Activated CD8-positive, alpha-beta memory T cell treated with anti-CD3 and anti-CD28 coated beads for 24 hours (primary cell): Measurements from ENCODE around the gene FBXO21.
"Not testable (repeated sequence)": the region's sequence is repeated elsewhere in the genome, so short reads cannot be mapped to it uniquely, and the experiment has no call there.

ENCODE experiments used
- DNase-seq: peaks from one replicate; pipeline ENCODE4 v3.0.0-alpha.2; 2020

Gene FBXO21, protein sequence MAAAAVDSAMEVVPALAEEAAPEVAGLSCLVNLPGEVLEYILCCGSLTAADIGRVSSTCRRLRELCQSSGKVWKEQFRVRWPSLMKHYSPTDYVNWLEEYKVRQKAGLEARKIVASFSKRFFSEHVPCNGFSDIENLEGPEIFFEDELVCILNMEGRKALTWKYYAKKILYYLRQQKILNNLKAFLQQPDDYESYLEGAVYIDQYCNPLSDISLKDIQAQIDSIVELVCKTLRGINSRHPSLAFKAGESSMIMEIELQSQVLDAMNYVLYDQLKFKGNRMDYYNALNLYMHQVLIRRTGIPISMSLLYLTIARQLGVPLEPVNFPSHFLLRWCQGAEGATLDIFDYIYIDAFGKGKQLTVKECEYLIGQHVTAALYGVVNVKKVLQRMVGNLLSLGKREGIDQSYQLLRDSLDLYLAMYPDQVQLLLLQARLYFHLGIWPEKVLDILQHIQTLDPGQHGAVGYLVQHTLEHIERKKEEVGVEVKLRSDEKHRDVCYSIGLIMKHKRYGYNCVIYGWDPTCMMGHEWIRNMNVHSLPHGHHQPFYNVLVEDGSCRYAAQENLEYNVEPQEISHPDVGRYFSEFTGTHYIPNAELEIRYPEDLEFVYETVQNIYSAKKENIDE

DNA sequence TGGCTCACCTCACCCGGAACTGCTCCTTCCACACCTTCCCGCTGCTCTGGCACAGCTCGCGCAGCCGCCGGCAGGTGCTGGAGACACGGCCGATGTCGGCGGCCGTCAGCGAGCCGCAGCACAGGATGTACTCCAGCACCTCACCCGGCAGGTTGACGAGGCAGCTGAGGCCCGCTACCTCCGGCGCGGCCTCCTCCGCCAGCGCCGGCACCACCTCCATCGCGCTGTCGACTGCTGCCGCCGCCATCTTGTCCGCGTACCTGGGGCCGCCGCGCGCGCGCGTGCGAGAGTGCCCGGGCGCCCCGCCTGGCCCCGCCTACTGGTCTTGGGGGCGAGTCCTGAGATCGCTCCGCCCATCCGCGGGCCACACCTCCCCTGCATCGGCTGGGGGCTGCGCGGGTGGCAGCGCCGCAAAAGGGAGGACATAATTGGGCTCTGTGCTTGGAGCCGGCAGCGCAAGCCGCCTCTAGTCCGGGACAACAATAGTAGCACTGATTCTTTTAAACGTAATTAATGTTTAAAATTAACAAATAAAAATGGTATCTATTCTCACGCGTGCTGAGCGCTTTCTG is at the start of gene FBXO21:
TSS of gene FBXO21 (minus strand) at position 261 of the 572 bp plus-strand sequence. CDS start at position 247, 14 bp downstream.
- DNase-seq, result peak; percentile 98

DNA sequence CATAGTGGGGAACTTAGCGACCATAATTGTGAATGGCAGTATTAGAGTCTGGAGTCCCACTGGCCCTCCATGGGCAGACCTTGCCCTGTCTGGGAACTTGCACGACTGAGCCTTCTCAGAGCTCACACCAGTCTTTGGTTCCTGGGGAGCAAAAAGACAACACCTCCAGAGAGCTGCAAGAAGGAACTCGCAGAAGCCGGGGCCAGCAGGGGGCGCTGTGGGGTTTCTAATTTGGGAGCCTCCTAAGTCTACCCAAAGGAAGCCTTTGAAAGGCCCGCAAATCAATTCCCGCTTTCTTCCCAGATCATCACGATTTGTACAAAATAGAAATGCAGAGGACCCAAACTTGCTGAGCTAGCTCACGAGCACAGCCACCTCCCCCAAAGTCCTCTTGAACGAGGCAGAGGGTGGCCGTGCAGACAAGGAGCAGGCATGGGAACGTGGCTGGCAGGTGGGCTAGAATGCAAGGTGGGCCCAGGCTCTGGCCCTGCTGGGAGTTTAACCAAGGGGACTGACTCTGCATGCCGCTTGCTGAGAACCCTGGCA is 46.3 kb upstream of the FBXO21 start:
- peak; percentile 91 for DNase-seq

DNA sequence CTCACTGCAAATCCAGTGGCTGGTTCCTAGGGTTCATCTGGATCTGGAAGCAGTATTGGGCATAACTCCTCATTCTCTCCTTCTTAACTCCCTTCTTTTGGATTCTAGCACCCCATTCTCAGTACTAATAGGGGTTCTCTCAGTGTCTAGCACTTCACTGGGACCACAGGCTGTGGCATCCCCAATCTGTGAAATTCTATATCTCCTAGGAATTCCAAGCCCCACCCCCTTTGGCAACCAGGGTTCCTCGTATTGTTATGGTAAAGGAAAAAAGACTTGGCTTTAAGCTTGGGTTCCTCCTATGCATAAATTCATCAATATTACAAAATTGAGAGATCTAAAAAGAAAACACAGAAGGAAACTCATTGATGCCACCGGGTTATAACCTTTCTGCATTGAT is 45.0 kb upstream of the FBXO21 start:
- no peak for DNase-seq

DNA sequence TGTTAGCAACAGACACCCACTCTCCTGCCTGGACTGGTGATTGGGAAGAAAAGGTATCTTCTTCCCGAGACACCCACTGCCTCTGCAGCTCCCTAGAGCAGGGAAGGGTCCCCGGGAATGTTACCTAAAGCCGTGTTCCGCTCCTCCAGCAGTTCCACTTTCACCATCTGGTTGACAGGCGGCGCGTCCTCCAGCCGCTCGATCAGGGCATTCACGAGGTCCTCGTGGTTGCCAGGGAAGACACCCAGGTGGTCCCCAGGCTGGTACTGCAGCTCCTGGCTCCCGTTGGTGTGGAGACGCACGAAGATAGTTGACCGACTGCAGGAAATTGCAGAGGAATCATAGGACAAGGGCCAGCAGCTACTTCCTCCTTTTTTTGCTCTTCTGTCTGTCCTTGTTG is 44.2 kb upstream of the FBXO21 start:
- DNase-seq, result no peak

DNA sequence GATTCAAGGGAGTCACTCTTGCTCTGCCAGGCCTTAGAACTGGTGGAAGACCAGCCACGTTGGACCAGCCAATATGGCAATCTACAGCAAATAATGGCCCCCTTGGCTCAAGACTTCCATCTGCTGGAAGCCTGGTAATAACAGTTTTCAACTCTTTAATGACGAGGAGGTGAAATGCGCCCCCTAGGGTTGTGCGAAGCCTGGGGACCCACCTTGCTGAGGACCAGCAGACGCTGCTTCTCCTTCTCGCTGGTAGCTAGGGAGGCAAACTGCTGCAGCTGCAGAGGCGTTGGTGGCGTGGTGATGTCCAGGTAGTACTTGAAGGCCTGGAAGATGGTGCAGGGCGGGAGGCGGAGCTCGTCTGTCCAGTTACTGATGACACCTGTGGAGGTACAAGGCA is 41.5 kb upstream of the FBXO21 start:
- no peak for DNase-seq

DNA sequence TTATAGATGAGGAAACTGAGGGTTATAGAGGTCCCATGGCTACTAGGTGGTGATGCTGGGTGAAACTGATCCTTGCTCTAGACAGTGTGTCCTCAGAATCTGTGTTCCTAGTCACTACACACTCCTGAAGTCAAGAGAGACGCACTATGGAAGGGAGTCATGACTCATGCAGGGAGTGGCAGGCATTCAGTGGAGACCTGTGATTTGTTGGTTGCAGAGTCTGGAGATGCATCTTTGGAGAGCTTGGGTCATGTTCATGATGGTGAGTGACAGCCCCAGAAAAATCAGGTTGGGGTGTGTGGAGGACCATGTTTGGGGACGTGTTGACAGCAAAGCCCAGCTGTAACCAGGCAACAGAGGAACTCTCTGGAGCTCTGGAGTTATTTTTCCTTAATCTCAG is 38.0 kb upstream of the FBXO21 start:
- no peak for DNase-seq

DNA sequence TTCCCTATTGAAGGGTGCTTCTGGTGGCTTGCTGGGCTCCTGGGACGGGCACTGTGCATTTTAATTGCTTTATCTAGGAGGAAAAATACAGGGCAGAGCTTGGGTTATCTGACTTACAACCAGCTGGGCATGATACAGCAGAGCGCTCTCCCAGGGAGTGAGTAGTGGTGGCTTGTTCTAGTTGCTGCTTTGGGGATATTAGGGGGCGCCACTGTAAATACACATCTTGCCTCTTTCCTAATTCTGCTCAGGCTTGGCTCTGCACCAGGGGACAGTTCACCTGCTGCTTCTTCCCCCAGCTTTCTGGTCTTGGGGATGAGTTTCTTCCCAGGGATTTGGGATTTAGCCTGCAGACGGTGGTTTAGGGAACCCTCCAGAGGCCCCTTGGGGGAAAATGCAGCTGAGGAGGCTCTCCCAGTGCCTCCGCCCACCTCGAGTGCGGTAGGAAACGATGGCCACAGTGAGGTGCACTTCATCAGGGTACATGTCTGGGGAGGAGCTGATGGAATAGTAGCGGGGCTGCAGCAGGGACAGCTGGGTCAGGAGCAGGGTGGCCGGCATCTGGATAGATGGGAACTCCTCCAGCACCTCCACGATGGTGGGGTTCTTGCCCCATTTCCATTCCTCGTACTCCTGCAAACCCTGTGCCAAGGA is 36.9 kb upstream of the FBXO21 start:
- no peak for DNase-seq

DNA sequence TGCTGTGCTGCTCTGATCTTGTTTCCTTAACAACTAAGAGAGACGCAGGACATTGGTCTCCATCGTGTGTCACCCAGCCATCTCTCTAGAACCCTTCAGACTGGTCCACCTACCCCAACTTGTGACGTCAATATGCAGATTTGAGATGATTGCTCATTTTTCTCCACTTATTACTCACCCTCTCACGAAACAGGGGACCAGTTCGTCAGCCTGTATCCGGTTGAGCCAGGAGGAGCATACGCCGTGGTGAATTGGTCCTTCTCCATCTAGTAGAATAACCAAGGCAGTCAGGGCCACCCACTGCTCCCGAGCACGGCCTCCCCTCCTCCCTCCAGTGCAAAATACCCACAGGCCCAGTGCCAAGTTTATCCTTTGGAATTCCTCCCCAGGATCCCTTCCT is 36.2 kb upstream of the FBXO21 start:
- DNase-seq, result no peak

DNA sequence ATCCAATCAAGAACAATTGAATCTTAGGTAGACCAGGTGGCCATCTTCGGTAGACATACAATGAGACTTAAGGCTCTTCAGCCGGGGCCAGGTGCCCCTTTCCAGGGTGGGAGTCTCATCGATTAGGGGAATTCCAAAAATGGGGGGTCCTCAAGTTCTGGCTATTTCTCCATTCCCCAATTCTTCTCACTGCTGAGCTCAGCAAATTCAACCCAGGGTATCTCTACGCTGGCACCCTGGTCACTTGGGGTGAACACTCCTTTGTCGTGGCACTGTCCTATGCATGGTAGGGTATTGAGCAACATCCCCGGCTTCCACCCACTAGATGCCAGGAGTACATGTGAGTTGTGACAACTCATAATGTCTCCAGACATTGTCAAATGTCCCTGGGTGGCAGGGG is 34.9 kb upstream of the FBXO21 start:
- DNase-seq, result no peak

DNA sequence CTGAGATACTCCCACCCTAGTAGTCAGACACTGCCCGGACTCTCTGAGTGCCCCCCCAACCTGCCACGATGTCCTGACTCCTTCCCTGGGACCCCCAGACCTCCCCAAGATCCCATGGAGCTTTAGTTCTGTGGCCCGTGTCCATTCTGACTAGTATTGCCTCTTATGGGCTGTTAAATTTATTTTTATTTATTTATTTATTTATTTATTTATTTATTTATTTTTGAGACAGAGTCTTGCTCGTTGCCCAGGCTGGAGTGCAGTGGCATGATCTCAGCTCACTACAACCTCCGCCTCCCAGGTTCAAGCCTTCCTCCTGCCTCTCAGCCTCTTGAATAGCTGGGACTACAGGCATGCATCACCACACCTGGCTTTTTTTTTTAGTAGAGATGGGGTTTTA is 30.7 kb upstream of the FBXO21 start:
- not testable (repeated sequence) for DNase-seq

DNA sequence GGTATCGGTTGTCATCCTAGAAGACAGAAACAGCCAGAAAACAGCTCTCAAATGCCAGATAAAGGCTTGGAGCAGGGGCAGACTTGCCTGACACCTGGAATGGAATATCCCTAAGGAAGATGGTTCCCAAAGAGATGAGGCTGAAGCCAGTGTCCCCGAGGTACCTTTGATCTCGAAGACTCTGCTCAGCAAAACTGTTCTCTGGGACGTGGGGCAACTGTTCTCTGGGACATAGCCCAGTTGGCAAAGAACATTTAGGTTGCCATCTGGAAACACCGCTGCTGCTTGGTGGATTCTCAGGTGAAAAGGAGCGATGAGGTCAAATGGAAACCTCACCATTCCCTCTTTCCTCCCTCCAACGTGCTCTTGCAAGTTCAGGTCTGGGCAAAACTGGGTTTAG is 27.9 kb upstream of the FBXO21 start:
- no peak for DNase-seq

DNA sequence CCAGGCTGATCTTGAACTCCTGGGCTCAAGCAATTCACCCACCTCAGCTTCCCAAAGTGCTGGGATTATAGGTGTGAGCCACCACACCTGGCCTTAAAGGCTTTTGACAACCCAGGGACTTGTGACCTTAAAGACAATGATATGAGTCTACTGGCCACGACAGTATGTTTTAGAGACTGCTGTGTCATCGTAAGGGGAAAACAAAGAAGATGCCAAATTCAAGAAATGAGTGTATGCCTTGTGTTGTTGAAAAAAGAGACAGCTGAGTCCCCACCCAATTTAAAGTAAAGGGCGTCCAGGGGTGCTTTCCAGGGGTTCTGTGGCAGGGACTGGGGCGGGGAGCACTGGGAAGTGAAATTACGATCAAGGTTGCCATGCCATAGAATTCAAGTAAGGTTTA is 26.4 kb upstream of the FBXO21 start:
- no peak for DNase-seq

DNA sequence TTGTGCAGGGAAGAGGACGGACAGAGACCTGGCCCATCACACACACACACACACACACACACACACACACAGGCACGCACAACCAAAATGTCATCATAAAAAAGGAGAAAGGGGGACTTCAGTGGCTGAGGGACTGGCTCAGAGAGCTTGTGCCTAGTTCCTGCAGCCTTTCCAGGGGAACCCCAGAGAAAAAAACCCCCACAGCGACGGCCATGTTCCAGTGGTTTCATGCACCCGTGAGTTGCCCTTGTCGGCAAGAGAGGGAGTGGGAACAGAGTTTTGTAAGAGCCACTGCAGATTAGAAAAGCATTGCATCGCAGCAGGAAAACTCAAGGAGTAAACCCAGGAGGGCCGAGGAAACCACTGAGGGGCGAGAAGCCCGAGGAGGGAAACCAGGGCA is 24.5 kb upstream of the FBXO21 start:
- no peak for DNase-seq

DNA sequence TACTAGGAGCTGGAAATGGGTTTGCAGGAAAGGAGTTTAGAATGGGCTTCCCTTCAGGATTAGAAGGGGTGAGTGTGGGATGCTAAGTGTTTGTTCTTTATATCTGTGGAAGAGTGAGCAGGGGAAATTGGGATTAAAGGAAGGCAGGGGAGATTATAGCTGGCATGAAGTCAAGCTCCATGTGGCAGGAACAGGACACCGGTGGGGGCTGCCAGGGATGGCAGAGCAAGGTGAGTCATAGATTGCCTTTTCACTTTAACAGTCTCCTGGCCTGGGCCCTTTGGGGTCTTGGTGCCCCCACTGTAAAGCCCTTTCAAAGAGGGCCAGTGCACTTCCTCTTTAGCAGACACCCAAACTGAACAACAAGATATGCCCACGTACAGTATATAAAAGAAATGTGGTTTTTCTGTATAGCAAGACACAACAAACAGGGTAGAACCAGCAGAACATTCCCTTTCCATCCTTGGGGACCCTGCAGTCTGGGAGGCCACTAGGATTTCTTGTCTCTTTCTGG is 23.1 kb upstream of the FBXO21 start:
- DNase-seq, result no peak

DNA sequence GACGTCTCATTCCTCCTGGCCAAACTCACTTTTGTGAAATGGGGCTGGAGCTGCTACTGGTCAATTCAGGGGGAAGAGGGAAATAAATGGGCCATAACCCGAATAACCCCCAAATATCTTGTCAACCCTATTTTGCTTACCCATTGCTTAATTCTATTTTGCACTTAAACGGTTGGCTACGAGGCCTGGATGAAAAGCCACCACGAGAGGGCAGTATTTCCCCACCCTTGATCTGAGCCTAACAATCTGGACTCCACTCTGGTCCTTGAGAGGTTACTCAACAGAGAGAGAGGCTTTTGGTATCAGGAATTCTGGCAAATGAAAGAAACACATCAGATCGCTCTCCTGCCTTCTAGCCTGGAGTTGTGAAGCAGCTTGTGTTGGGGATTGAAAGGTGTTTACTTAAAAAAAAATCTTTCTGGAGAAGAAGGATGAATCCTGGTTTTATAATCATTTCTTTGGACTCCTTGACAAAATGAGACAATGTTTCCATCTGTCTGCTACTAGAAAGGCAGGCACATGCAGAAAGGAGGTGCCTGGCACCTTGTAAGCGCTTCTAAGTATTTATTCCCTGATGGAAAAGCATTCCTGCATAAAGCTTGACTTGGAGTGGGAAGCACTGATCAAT is 22.4 kb upstream of the FBXO21 start:
- DNase-seq, result peak; percentile 84

DNA sequence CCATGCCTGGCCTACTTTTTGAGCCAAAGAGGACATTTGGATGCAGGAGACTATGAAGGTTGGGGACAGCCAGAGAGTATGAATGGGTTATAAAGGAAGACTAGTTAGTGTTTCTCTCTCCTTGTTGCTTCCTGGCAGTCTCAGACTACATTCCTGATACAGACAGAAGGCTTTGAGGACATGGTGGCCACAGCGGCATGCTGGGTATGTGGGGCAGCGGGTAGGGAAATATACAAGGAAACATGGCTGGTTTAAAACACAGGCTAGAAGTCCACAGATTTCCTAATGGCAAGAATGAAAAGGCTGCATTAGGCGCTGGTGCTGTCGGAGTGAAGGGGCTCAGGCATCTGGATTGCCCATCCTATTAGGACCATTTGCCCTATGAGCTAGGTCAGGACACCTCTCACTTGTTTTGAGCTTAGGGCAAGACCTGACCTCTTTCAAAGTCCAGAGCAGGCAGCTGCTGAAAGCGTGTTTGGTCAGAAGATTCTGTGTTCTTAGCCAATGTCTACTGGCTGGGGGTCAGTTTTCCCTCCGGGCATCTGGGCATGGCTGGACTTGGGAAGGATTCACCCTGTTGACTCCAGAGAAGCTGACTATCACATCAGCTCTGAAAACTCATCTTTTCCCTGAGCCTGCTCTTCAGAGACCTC is 20.1 kb upstream of the FBXO21 start:
- DNase-seq, result no peak

DNA sequence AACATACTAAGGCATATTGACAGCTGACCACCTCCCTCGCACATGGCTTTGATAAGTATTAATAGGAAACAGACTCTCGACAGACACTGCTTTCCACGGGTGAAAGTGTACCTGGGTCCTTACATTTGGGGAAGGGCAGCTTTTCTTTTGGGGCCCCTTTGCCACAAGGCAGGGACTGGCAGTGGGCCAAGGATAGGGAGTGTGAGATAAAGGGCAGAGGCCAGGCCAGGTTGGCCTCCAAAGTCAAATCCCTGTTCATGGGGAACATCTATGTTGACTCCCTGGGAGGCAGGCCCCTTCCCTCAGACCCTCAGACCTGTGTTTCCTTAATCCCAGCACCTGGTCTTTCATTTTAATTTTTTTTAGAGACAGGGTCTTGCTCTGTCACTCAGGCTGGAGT is 19.4 kb upstream of the FBXO21 start:
- DNase-seq, result no peak

DNA sequence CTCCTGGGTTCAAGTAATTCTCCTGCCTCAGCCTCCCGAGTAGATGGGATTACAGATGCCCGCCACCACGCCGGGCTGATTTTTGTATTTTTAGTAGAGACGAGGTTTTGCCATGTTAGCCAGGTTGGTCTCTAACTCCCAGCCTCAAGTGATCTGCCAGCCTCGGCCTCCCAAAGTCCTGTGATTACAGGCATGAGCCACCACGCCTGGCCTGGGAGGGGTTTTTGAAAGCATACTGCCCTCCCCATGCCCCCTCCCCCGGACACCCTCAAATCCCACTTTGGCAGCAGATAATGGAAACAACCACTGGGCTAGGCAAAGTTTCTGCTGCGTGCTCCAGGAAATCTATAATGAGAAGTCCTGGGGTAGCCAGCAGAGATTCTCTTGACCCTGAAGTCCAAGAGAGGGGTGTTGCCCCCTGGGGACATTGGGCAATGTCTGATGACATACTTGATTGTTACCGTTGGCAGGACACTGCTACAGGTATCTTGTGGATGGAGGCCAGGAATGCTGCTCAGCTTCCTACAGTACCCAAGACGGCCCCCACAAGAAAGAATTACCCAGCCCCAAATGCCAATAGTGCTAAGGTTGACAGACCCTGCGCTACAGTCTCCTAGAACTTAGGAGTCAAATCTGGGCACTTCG is 18.7 kb upstream of the FBXO21 start:
- DNase-seq, result no peak

DNA sequence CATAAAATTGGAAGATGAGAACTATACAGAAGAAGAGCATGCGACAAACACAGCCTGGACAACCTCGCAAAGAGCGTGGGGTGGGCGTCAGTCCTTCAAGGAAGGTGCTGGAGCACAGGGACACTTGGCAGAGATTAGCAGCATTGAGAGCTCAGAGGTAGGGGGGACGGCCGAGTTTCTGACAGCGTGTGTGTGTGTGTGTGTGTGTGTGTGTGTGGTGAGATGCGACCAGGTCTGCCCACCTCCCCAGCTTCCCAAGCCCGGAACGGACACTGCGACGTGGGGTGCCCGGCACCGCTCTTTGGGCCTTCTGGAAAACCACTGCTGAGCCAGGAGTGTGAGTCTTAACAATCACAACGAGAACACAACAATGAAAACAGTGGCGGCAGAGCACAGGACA is 17.9 kb upstream of the FBXO21 start:
- no peak for DNase-seq

DNA sequence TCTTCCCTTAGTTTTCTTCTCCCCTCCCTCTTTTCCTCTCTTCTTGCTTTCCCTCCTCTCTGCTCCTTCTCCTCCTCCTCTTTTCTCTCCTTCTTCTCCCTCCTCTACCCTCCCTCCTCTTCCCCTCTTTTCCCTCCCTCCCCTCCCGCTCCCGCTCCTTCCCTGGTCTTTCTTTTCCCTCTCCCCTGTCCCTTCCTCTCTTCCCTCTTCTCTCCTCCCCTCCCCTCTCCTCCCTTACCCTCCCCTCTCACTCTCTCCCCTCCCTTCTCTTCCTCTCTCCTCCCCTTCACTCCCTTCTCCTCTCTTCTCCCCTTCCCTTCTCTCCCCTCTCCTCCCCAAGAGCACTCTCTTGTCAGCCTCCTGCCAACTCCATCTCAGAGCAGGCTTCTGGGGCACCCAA is 17.4 kb upstream of the FBXO21 start:
- DNase-seq, result no peak

DNA sequence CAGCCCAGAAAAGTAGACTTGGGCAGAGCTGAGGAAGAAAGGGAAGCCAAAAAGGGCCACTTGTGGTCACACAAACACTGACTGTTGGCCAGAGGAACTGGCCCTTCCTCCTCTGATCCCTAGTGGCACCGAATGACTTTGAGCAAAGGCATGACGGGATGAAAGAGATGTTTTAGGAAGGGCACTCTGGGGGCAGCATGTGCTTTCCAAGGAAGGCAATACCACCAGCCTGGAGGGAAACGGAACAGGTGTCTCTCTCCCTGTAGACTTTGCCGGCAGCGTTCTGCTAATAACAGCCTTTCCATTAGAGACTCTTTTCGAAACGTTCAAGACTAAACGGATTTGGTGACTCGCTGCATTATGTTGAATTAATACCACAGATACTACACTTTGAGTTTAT is 12.3 kb upstream of the FBXO21 start:
- DNase-seq, result no peak

DNA sequence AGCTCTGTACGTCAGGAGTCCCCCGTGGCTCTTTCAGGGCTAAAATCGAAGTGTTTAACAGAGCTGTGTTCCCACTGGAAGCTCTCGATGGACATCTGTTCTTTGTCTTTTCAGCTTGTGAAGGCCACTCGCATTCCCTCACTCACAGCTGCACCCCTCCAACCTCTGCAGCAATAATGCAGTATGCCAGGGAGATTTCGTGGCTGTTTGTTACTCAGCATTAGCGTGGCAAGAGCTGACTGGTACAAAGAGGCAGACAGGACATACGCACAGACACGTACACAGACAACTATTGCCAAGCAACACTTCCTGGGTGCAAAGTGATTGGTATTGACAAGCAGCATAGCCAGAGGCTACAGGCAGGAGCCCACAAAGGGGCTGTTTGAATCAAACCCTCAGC is 11.8 kb upstream of the FBXO21 start:
- no peak for DNase-seq
